HepG2 (cell line): Measurements from ENCODE around the gene ANO6. TPM values are rescaled to one million over a fixed set of nuclear protein-coding genes. Genes with fewer than 3 reads are reported as not detected.

ENCODE experiments used
- CHCHD3 ChIP-seq: sonication (generic); formaldehyde crosslinking; IDR thresholded peaks from 2 replicates; pipeline ENCODE4 v1.8.0; 2022; ENCODE audit warnings: mild to moderate bottlenecking, missing genetic modification reagents, moderate library complexity
- DNMT3B ChIP-seq: conservative IDR thresholded peaks from 2 replicates; pipeline ENCODE4 v1.6.1; 2016; ENCODE audit warnings: missing biosample characterization, control low read depth
- GFI1 ChIP-seq: sonication (generic); formaldehyde crosslinking; IDR thresholded peaks from 2 replicates; pipeline ENCODE4 v1.5.0; 2020; ENCODE audit warnings: missing genetic modification reagents, mild to moderate bottlenecking, borderline replicate concordance
- IKZF5 ChIP-seq: IDR thresholded peaks from 2 replicates; pipeline ENCODE4 v1.6.1; 2018; ENCODE audit warnings: missing genetic modification reagents, mild to moderate bottlenecking, missing compliant biosample characterization
- KMT2A ChIP-seq: sonication (generic); formaldehyde crosslinking; IDR thresholded peaks from 2 replicates; pipeline ENCODE4 v1.4.0; 2020; ENCODE audit warnings: missing genetic modification reagents
- NAIF1 ChIP-seq: sonication (generic); formaldehyde crosslinking; IDR thresholded peaks from 2 replicates; pipeline ENCODE4 v1.5.0; 2020; ENCODE audit warnings: mild to moderate bottlenecking, missing genetic modification reagents, borderline replicate concordance
- PHF20 ChIP-seq: sonication (generic); formaldehyde crosslinking; IDR thresholded peaks from 2 replicates; pipeline ENCODE4 v1.5.0; 2020; ENCODE audit warnings: mild to moderate bottlenecking, missing genetic modification reagents
- SMAD3 ChIP-seq: sonication (generic); formaldehyde crosslinking; IDR thresholded peaks from 2 replicates; pipeline ENCODE4 v1.4.0; 2020; ENCODE audit warnings: missing genetic modification reagents
- TEAD3 ChIP-seq: optimal IDR thresholded peaks from 2 replicates; pipeline ENCODE3; 2016; ENCODE audit warnings: borderline replicate concordance
- ZNF563 ChIP-seq: sonication (generic); formaldehyde crosslinking; IDR thresholded peaks from 2 replicates; pipeline ENCODE4 v1.8.0; 2022; ENCODE audit warnings: mild to moderate bottlenecking, moderate library complexity, missing genetic modification reagents
- ZNF605 ChIP-seq: sonication (generic); formaldehyde crosslinking; IDR thresholded peaks from 2 replicates; pipeline ENCODE4 v1.8.0; 2022; ENCODE audit warnings: mild to moderate bottlenecking, missing genetic modification reagents
- ZNF749 ChIP-seq: sonication (generic); formaldehyde crosslinking; IDR thresholded peaks from 2 replicates; pipeline ENCODE4 v1.8.0; 2022; ENCODE audit warnings: mild to moderate bottlenecking, missing genetic modification reagents, moderate library complexity, borderline replicate concordance
- ZNF781 ChIP-seq: sonication (generic); formaldehyde crosslinking; IDR thresholded peaks from 2 replicates; pipeline ENCODE4 v1.5.1; 2020; ENCODE audit warnings: borderline replicate concordance, mild to moderate bottlenecking, missing genetic modification reagents; ENCODE audit errors: not compliant biosample characterization
- ZSCAN22 ChIP-seq: sonication (generic); formaldehyde crosslinking; IDR thresholded peaks from 2 replicates; pipeline ENCODE4 v1.4.0; 2020; ENCODE audit warnings: mild to moderate bottlenecking, missing genetic modification reagents
- polyA plus RNA-seq, 8 experiments: library from polyadenylated mRNA; depleted of rRNA in 3 of 8; stranded (reverse) in 7 of 8; unstranded in 1 of 8; fragments of >200 nt; fragmentation: Illumina TruSeq in 4 of 8; extraction: Trizol in 4 of 8; gene quantifications; 2 replicates each; pipeline versions ENCODE4 v1.2.1 to v1.2.3, GENCODE V29; 2011 to 2016; ENCODE audit warnings: low read depth in 4 of 8, missing spikeins in 1 of 8, mixed read lengths in 1 of 8; ENCODE audit not compliant: insufficient read depth in 1 of 8
- total RNA-seq, 5 experiments: library from RNA; depleted of rRNA; stranded (reverse); fragments of >200 nt; fragmentation: Illumina TruSeq; extraction: Trizol; gene quantifications; 2 replicates each; pipeline ENCODE4 v1.2.3, GENCODE V29; 2016; ENCODE audit warnings: low read depth in 1 of 5
- TF ChIP-seq, protein P1 (sequence below): sonication (generic); formaldehyde crosslinking; IDR thresholded peaks from 2 replicates; pipeline ENCODE4 v1.8.0; 2022; ENCODE audit warnings: mild to moderate bottlenecking, missing genetic modification reagents, borderline replicate concordance
- TF ChIP-seq, protein P2 (sequence below): sonication (generic); formaldehyde crosslinking; IDR thresholded peaks from 2 replicates; pipeline ENCODE4 v1.4.0; 2020; ENCODE audit warnings: missing genetic modification reagents
- TF ChIP-seq, protein P3 (sequence below): sonication (generic); formaldehyde crosslinking; IDR thresholded peaks from 2 replicates; pipeline ENCODE4 v1.4.0; 2020; ENCODE audit warnings: mild to moderate bottlenecking, missing genetic modification reagents
- TF ChIP-seq, protein P4 (sequence below): sonication (generic); formaldehyde crosslinking; IDR thresholded peaks from 2 replicates; pipeline ENCODE4 v1.4.0; 2020; ENCODE audit warnings: missing genetic modification reagents, mild to moderate bottlenecking, borderline replicate concordance
- TF ChIP-seq, protein P5 (sequence below): sonication (generic); formaldehyde crosslinking; IDR thresholded peaks from 2 replicates; pipeline ENCODE4 v1.5.1; 2020; ENCODE audit warnings: missing genetic modification reagents, mild to moderate bottlenecking, borderline replicate concordance

Gene ANO6
- total and polyA plus RNA-seq, 2 of the 13 experiments (the other 11 are each of a cell fraction or from before 2014, with no cell fraction given): 37.8 to 57.1 TPM

GRCh38 chr12:45215419-45216229, at the start of gene ANO6 (continued):
- TF ChIP-seq, protein P1, sequence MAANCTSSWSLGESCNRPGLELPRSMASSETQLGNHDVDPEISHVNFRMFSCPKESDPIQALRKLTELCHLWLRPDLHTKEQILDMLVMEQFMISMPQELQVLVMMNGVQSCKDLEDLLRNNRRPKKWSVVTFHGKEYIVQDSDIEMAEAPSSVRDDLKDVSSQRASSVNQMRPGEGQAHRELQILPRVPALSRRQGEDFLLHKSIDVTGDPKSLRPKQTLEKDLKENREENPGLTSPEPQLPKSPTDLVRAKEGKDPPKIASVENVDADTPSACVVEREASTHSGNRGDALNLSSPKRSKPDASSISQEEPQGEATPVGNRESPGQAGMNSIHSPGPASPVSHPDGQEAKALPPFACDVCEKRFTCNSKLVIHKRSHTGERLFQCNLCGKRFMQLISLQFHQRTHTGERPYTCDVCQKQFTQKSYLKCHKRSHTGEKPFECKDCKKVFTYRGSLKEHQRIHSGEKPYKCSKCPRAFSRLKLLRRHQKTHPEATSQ (CRISPR knock-in tag): peak; percentile 82
- TF ChIP-seq, protein P2, sequence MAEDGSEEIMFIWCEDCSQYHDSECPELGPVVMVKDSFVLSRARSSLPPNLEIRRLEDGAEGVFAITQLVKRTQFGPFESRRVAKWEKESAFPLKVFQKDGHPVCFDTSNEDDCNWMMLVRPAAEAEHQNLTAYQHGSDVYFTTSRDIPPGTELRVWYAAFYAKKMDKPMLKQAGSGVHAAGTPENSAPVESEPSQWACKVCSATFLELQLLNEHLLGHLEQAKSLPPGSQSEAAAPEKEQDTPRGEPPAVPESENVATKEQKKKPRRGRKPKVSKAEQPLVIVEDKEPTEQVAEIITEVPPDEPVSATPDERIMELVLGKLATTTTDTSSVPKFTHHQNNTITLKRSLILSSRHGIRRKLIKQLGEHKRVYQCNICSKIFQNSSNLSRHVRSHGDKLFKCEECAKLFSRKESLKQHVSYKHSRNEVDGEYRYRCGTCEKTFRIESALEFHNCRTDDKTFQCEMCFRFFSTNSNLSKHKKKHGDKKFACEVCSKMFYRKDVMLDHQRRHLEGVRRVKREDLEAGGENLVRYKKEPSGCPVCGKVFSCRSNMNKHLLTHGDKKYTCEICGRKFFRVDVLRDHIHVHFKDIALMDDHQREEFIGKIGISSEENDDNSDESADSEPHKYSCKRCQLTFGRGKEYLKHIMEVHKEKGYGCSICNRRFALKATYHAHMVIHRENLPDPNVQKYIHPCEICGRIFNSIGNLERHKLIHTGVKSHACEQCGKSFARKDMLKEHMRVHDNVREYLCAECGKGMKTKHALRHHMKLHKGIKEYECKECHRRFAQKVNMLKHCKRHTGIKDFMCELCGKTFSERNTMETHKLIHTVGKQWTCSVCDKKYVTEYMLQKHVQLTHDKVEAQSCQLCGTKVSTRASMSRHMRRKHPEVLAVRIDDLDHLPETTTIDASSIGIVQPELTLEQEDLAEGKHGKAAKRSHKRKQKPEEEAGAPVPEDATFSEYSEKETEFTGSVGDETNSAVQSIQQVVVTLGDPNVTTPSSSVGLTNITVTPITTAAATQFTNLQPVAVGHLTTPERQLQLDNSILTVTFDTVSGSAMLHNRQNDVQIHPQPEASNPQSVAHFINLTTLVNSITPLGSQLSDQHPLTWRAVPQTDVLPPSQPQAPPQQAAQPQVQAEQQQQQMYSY (CRISPR knock-in tag): peak; percentile 40; the same call in 1 of the 2 replicates
- TF ChIP-seq DNMT3B (CRISPR knock-in tag) (0 out of 2 replicates have a peak, but pooled peaks have one; percentile 41), ZSCAN22 (CRISPR knock-in tag) (no peak), GFI1 (CRISPR knock-in tag) (peak; percentile 63), ZNF781 (CRISPR knock-in tag) (peak; percentile 51), ZNF563 (CRISPR knock-in tag) (peak; percentile 12; the same call in 1 of the 2 replicates), PHF20 (no peak), CHCHD3 (CRISPR knock-in tag) (no peak), ZNF605 (CRISPR knock-in tag) (peak; percentile 65; the same call in 1 of the 2 replicates), ZNF749 (CRISPR knock-in tag) (0 out of 2 replicates have a peak, but pooled peaks have one; percentile 22), KMT2A (CRISPR knock-in tag) (peak; percentile 97), TEAD3 (CRISPR knock-in tag) (peak; percentile 44), IKZF5 (CRISPR knock-in tag) (peak; percentile 29; the same call in 1 of the 2 replicates), SMAD3 (CRISPR knock-in tag) (0 out of 2 replicates have a peak, but pooled peaks have one; percentile 18), NAIF1 (peak; percentile 60; the same call in 1 of the 2 replicates)
- TF ChIP-seq, protein P3, sequence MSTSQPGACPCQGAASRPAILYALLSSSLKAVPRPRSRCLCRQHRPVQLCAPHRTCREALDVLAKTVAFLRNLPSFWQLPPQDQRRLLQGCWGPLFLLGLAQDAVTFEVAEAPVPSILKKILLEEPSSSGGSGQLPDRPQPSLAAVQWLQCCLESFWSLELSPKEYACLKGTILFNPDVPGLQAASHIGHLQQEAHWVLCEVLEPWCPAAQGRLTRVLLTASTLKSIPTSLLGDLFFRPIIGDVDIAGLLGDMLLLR (CRISPR knock-in tag): peak; percentile 87
- TF ChIP-seq, protein P4, sequence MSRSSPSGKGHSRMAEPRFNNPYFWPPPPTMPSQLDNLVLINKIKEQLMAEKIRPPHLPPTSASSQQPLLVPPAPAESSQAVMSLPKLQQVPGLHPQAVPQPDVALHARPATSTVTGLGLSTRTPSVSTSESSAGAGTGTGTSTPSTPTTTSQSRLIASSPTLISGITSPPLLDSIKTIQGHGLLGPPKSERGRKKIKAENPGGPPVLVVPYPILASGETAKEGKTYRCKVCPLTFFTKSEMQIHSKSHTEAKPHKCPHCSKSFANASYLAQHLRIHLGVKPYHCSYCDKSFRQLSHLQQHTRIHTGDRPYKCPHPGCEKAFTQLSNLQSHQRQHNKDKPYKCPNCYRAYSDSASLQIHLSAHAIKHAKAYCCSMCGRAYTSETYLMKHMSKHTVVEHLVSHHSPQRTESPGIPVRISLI (CRISPR knock-in tag): peak; percentile 13; the same call in 1 of the 2 replicates
- TF ChIP-seq, protein P5, sequence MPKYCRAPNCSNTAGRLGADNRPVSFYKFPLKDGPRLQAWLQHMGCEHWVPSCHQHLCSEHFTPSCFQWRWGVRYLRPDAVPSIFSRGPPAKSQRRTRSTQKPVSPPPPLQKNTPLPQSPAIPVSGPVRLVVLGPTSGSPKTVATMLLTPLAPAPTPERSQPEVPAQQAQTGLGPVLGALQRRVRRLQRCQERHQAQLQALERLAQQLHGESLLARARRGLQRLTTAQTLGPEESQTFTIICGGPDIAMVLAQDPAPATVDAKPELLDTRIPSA (CRISPR knock-in tag): peak; percentile 34; the same call in 1 of the 2 replicates
